Heart right ventricle (tissue), 16 donors: ENCODE measurements around the gene LDB2. TPM values are rescaled to one million over a fixed set of nuclear protein-coding genes. Genes with fewer than 3 reads are reported as not detected.

Source experiments
- ATAC-seq, 8 donors: fragments of 200-7000 bp; cut with Tn5 transposase; one replicate each; pipeline ENCODE4 v1.9.1; 2020; ENCODE audit warnings: mild to moderate bottlenecking in 8 of 8, moderate library complexity in 8 of 8, moderate number of reproducible peaks in 1 of 8
- DNase-seq, 2 donors: peaks; one replicate each; pipeline ENCODE4 v3.0.0-alpha.2; 2020
- H3K27ac ChIP-seq, 10 donors: fragments of 200-600 bp; sonication (generic) in 2 of 10; one replicate each; pipeline versions ENCODE4 v1.5.0 to v1.8.0; 2020 to 2022; ENCODE audit warnings: mild to moderate bottlenecking in 3 of 10
- H3K27me3 ChIP-seq, 7 donors: fragments of 200-600 bp; one replicate each; pipeline ENCODE4 v1.8.0; 2021 to 2022; ENCODE audit warnings: mild to moderate bottlenecking in 2 of 7
- H3K36me3 ChIP-seq, 9 donors: fragments of 200-600 bp; sonication (generic) in 1 of 9; one replicate each; pipeline versions ENCODE4 v1.5.0 to v1.8.0; 2020 to 2022; ENCODE audit warnings: mild to moderate bottlenecking in 2 of 9
- H3K4me1 ChIP-seq, 9 donors: fragments of 200-600 bp; sonication (generic) in 1 of 9; one replicate each; pipeline versions ENCODE4 v1.5.0 to v1.8.0; 2020 to 2022; ENCODE audit warnings: mild to moderate bottlenecking in 4 of 9
- H3K4me3 ChIP-seq, 10 donors: fragments of 200-600 bp; sonication (generic) in 2 of 10; one replicate each; pipeline versions ENCODE4 v1.5.0 to v1.8.0; 2020 to 2022; ENCODE audit warnings: mild to moderate bottlenecking in 7 of 10, moderate library complexity in 2 of 10
- H3K9me3 ChIP-seq, 11 donors: fragments of 200-600 bp in 10 of 11; sonication (generic) in 2 of 11; one replicate each; pipeline versions ENCODE4 v1.5.0 to v1.8.0; 2013 to 2022; ENCODE audit warnings: mild to moderate bottlenecking in 2 of 11, control low read depth in 1 of 11, moderate library complexity in 1 of 11
- WGBS, 2 donors: extraction: QIAGEN DNeasy Blood & Tissue Kit; methylation state at CpG; one replicate each; pipeline ENCODE4 v1.1.7; 2013; ENCODE audit warnings: inconsistent platforms in 1 of 2; 5-methylcytosine and 5-hydroxymethylcytosine counted together
- intact Hi-C, 10 donors: fragments of 100-400 bp; cut with DNase I; formaldehyde crosslinking; loops; one replicate each; pipeline versions ENCODE4 v1.11.1 to v1.14.2; 2022
- polyA plus RNA-seq, 2 donors: library from polyadenylated mRNA; stranded (reverse); fragments of 200-250 nt; gene quantifications; one replicate each; pipeline ENCODE4 v1.2.3, GENCODE V29; 2013
- total RNA-seq, 10 donors: library from RNA; stranded (reverse); fragmentation: NEBNext Ultra II Directional in 3 of 10; extraction: Animal tissue kit (Norgen Biotek cat#: 25700) in 3 of 10; gene quantifications; one replicate each; pipeline versions ENCODE4 v1.2.1 to v1.2.4, GENCODE V29; 2021 to 2023
- TF ChIP-seq, protein P1 (sequence below), 9 donors: fragments of 200-600 bp; sonication (generic) in 2 of 9; IDR thresholded peaks; one replicate each; pipeline versions ENCODE4 v1.5.0 to v1.8.0; 2021 to 2022; ENCODE audit warnings: antibody characterized with exemption in 9 of 9, mild to moderate bottlenecking in 5 of 9, moderate library complexity in 1 of 9
- donor health status: Arrhythmogenic right ventricular cardiomyopathy.
- donor health status: ischemic (EF 13 %, LVEDD 7.1; RV severe dilation, severe dysfunction).
- donor health status: healthy with polysubstance abuse.
- donor health status: DM: no; HTN: yes; CAD: no.
- donor health status: DM: no; HTN: no; CAD: no.
- donor health status: ischemic (EF 25% LVEDD 6.9; RV normal size, moderate dysfunction).
- donor health status: ischemic (EF 25% LVEDD 5.7; RV mildly dilated, moderate dysfunction).
- donor health status: healthy.
- donor health status: DM: yes; HTN: yes; CAD: no.
- donor health status: Ischemic cardiomyopathy.
- donor health status: ischemic (EF 35%, LVEDD 5.7; RV mildly dilated, moderate dysfunction).
- donor health status: nonischemic (EF 11% LVEDD 7.7; RV severe dilation, severe dysfunction).
- donor health status: DM: yes; HTN: yes; CAD: no.
- donor health status: PGD.
- donor health status: ischemic (EF 29% LVEDD 5.4; RV normal size, mild dysfunction).
- donor health status: nonischemic (EF 23%, LVEDD 6.1; RV moderate dilation, normal function).

Gene LDB2
- total and polyA plus RNA-seq, 12 donors: 14.5 to 43.3 (median 23.5) TPM

DNA sequence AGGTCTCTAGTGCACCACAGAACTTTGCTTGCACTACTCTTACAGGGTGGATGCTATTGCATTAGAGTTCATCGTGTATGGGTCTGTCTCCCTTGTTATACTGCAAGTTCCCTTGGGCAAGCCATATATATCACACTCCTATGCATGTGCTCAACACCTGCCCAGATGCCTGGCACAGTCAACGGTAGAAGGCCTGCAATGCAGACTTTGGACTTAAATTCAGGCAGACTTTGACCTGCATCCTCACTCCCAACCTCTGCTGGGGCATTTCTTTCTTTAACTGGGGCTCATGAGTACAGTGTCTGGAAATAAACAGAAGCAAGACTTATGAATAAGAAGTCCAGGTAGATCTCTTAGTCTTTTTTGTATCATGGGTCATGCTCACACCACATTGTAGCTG, 148.2 kb downstream of the LDB2 start:
- Histone ChIP-seq H3K27ac (no peak overlapping the region), H3K4me3 (no peak overlapping the region), H3K4me1 (peaks cover 0 to 12% (median 0%) of the 10 kb centered on the region in 9 donors), H3K36me3 (peaks cover 0 to 29% (median 0%) of the 10 kb centered on the region in 9 donors), H3K27me3 (no peaks in the 10 kb centered on the region), H3K9me3 (no peaks in the 10 kb centered on the region)
- WGBS, 2 donors: 90 to 92% methylated on average over 2 of the region's 2 CpGs
- intact Hi-C loops: loop anchor here in 2 of 10 donors (5.0 to 10.0 kb wide), 2 partner anchors 572 to 575 kb away; no protein-coding TSS in a partner anchor
- DNase-seq (no peak), ATAC-seq (peak in 1 of 8 donors; percentile 18)
- TF ChIP-seq, protein P1, sequence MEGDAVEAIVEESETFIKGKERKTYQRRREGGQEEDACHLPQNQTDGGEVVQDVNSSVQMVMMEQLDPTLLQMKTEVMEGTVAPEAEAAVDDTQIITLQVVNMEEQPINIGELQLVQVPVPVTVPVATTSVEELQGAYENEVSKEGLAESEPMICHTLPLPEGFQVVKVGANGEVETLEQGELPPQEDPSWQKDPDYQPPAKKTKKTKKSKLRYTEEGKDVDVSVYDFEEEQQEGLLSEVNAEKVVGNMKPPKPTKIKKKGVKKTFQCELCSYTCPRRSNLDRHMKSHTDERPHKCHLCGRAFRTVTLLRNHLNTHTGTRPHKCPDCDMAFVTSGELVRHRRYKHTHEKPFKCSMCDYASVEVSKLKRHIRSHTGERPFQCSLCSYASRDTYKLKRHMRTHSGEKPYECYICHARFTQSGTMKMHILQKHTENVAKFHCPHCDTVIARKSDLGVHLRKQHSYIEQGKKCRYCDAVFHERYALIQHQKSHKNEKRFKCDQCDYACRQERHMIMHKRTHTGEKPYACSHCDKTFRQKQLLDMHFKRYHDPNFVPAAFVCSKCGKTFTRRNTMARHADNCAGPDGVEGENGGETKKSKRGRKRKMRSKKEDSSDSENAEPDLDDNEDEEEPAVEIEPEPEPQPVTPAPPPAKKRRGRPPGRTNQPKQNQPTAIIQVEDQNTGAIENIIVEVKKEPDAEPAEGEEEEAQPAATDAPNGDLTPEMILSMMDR (IDR thresholded peaks at IDR 0.05): no peak

DNA sequence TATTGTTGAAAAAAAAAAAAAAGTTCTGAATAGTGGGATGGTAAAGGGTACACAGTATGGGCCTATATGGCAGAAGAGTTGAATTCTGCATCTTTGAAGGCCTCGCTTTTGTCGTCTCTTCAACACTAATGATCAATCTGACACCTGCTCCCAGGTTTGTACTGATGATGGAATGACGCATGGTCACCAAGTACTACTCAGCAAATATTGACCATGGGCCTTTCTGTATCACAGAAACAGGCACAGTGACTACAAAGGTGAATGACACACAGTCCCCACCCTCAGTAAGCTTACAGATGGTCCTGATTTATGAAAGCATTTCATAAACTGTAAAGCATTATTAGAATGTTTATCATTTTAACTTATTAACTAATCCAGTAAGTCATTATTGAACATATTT, 152.6 kb downstream of the LDB2 start:
- WGBS, 2 donors: 77 to 97% methylated on average over 3 of the region's 3 CpGs
- DNase-seq (no peak), ATAC-seq (no peak)
- TF ChIP-seq, protein P1 (IDR thresholded peaks at IDR 0.05): no peak
- intact Hi-C loops: no loop called here
- H3K9me3 ChIP-seq: no peaks in the 10 kb centered on the region
- peaks cover 0 to 14% (median 0%) of the 10 kb centered on the region in 9 donors for H3K4me1 ChIP-seq
- H3K36me3 ChIP-seq: peaks cover 0 to 12% (median 0%) of the 10 kb centered on the region in 9 donors
- no peaks in the 10 kb centered on the region for H3K27me3 ChIP-seq
- H3K4me3 ChIP-seq: no peak overlapping the region
- H3K27ac ChIP-seq: no peak overlapping the region

DNA sequence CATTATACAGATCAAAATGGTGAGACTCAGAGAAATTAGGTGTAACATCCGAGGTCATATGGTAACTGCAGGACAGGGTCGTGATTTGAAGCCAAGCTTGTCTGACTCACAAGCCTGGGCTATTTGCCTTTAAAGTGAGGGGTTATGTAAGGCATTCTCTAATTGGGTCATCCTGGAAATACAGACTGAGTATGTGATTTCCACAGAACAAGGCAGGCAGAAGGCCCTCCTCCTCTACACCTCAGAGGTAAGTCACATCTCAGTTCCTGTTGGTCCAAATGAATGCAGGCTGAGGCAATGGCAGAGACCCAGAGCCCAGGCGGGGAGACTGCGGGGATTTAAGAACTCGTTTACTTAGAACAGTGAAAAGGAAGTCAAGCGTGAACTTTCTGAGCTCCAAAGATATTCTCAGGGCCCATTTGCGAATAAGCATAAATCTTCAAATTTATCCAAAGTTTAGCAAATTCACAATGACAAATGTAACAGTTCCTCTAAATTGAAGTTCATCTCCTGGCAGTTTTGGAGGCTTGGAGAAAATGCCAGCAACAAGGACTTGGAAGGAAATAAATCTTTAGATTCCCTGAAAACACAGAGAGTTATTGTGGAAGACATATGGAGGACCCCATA, 153.3 kb downstream of the LDB2 start:
- H3K4me3 ChIP-seq: no peak overlapping the region
- H3K4me1 ChIP-seq: peaks cover 0 to 14% (median 0%) of the 10 kb centered on the region in 9 donors
- ATAC-seq (peak in 7 of 8 donors; percentile 60 to 93 (median 71)), DNase-seq (peak in 1 of 2 donors; percentile 14)
- H3K36me3 ChIP-seq: peaks cover 0 to 12% (median 0%) of the 10 kb centered on the region in 9 donors
- intact Hi-C loops: no loop called here
- H3K27me3 ChIP-seq: no peaks in the 10 kb centered on the region
- no peak overlapping the region for H3K27ac ChIP-seq
- H3K9me3 ChIP-seq: no peaks in the 10 kb centered on the region
- TF ChIP-seq, protein P1 (IDR thresholded peaks at IDR 0.05): no peak
- 80 to 88% methylated on average over 7 of the region's 7 CpGs for WGBS, 2 donors

DNA sequence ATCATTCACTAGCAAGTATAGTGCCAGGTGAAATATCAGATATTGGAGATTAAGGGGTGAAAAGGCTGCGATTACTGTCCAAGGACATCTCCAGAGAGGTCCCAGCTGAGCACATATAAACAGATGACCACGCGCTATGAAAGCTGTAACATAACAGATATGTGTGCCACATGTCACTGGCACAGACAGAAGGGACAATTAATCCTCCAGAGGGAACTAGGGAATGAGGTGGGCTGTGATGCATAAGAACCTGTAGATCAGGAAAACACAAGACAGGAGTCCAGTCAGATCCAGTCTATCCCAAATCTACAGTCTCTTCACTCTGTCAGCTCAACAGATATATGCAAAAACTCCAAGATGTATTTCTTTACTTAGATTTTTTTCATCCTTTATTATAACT, 157.2 kb downstream of the LDB2 start:
- no peak overlapping the region for H3K27ac ChIP-seq
- H3K4me3 ChIP-seq: no peak overlapping the region
- peaks cover 0 to 12% (median 0%) of the 10 kb centered on the region in 9 donors for H3K36me3 ChIP-seq
- no peak for DNase-seq
- ATAC-seq: no peak
- WGBS, 2 donors: 79 to 85% methylated on average over 3 of the region's 3 CpGs
- no peaks in the 10 kb centered on the region for H3K27me3 ChIP-seq
- intact Hi-C loops: no loop called here
- H3K4me1 ChIP-seq: peaks cover 0 to 14% (median 0%) of the 10 kb centered on the region in 9 donors
- TF ChIP-seq, protein P1 (IDR thresholded peaks at IDR 0.05): no peak
- H3K9me3 ChIP-seq: peaks cover 0 to 18% (median 0%) of the 10 kb centered on the region in 11 donors
